Body of pancreas (tissue), 4 donors: ENCODE measurements around the gene PTPRM. TPM values are rescaled to one million over a fixed set of nuclear protein-coding genes. Genes with fewer than 3 reads are reported as not detected.

Experiments
- ATAC-seq: fragments of 150-250 bp; one replicate; pipeline ENCODE4 v1.9.1; 2016
- DNase-seq, 4 donors: peaks; one replicate each; pipeline ENCODE4 v3.0.0-alpha.2; 2019
- H3K27ac ChIP-seq, 4 donors: fragments of 200-600 bp; sonication (generic); 1 replicate in 3 of 4; 2 replicates in 1 of 4; pipeline versions ENCODE4 v1.5.1 to v1.6.1; 2016 to 2019; ENCODE audit warnings: mild to moderate bottlenecking in 1 of 4, mixed read lengths in 1 of 4, moderate library complexity in 1 of 4
- H3K27me3 ChIP-seq, 2 donors: fragments of 200-600 bp; sonication (generic); one replicate each; pipeline ENCODE4 v1.6.0; 2016; ENCODE audit warnings: mild to moderate bottlenecking in 1 of 2
- H3K36me3 ChIP-seq, 2 donors: fragments of 200-600 bp; sonication (generic); replicated peaks in 1 of 2; 2 replicates each; pipeline ENCODE4 v1.5.1; 2016; ENCODE audit warnings: low read depth in 2 of 2; ENCODE audit not compliant: insufficient read depth in 1 of 2
- H3K4me1 ChIP-seq: fragments of 200-600 bp; sonication (generic); one replicate; pipeline ENCODE4 v1.6.0; 2016
- H3K4me3 ChIP-seq, 2 donors: fragments of 200-600 bp; sonication (generic); 1 replicate in 1 of 2; 2 replicates in 1 of 2; pipeline ENCODE4 v1.5.1; 2016 to 2019
- H3K9me3 ChIP-seq, 3 donors: fragments of 200-600 bp; sonication (generic); 1 replicate in 2 of 3; 2 replicates in 1 of 3; pipeline ENCODE4 v1.5.1; 2016
- CTCF ChIP-seq, 7 experiments: fragments of 450-650 bp in 4 of 7; fragments of 200-600 bp in 3 of 7; sonication (generic) in 3 of 7; IDR thresholded peaks; one replicate each; pipeline ENCODE4 v1.5.1; 2016 to 2019; ENCODE audit warnings: antibody characterized with exemption in 7 of 7
- POLR2A ChIP-seq, 3 donors: fragments of 450-650 bp; IDR thresholded peaks; one replicate each; pipeline ENCODE4 v1.6.1; 2016; ENCODE audit warnings: antibody characterized with exemption in 3 of 3, mild to moderate bottlenecking in 2 of 3
- WGBS, 2 donors: methylation state at CpG; one replicate each; pipeline ENCODE4 v1.1.5; 2017; 5-methylcytosine and 5-hydroxymethylcytosine counted together
- intact Hi-C: fragments of 100-400 bp; cut with DNase I; formaldehyde crosslinking; loops from one replicate; pipeline ENCODE4 v1.15.1; 2023
- total RNA-seq, 2 donors: library from RNA; depleted of rRNA; stranded (reverse); fragments of >200 nt; gene quantifications; one replicate each; pipeline ENCODE4 v1.1.0, GENCODE V29; 2016

The PTPRM gene
- total RNA-seq, 2 donors from 2014 or later, result 38.2 to 48.0 TPM

GRCh38 chr18:7873316-7873715 is 306.2 kb downstream of the PTPRM start:
- TF ChIP-seq CTCF (IDR thresholded peaks at IDR 0.05) (no peak), POLR2A (IDR thresholded peaks at IDR 0.05) (no peak)
- H3K27me3 ChIP-seq, result no peaks in the 10 kb centered on the region
- H3K36me3 ChIP-seq, result no peaks in the 10 kb centered on the region
- intact Hi-C loops, result no loop called here
- no peaks in the 10 kb centered on the region for H3K9me3 ChIP-seq
- H3K27ac ChIP-seq, result no peak overlapping the region
- DNase-seq (no peak), ATAC-seq (no peak)
- 91 to 100% methylated on average over 2 of the region's 2 CpGs for WGBS, 2 donors
- H3K4me1 ChIP-seq, result peaks cover 21% of the 10 kb centered on the region
- H3K4me3 ChIP-seq, result no peak overlapping the region

GRCh38 chr18:7876354-7877104 is 309.4 kb downstream of the PTPRM start:
- no peak for ATAC-seq
- TF ChIP-seq CTCF (IDR thresholded peaks at IDR 0.05) (no peak), POLR2A (IDR thresholded peaks at IDR 0.05) (no peak)
- intact Hi-C loops, result no loop called here
- no peak for DNase-seq
- Histone ChIP-seq H3K27me3 (no peaks in the 10 kb centered on the region), H3K27ac (no peak overlapping the region), H3K4me3 (no peak overlapping the region), H3K36me3 (no peaks in the 10 kb centered on the region), H3K9me3 (no peaks in the 10 kb centered on the region), H3K4me1 (peaks cover 31% of the 10 kb centered on the region)
- WGBS, 2 donors, result 93 to 98% methylated on average over 2 of the region's 2 CpGs

GRCh38 chr18:7877609-7878008 is 310.5 kb downstream of the PTPRM start:
- 14 to 19% methylated on average over 1 of the region's 1 CpG for WGBS, 2 donors
- Histone ChIP-seq H3K9me3 (no peaks in the 10 kb centered on the region), H3K4me1 (peaks cover 23% of the 10 kb centered on the region), H3K4me3 (no peak overlapping the region), H3K36me3 (no peaks in the 10 kb centered on the region), H3K27me3 (no peaks in the 10 kb centered on the region), H3K27ac (peak overlapping the region in 1 of 4 donors; percentile 36)
- DNase-seq (no peak), ATAC-seq (no peak)
- TF ChIP-seq POLR2A (IDR thresholded peaks at IDR 0.05) (no peak), CTCF (IDR thresholded peaks at IDR 0.05) (no peak)
- intact Hi-C loops, result no loop called here

- WGBS, 2 donors, result 24 to 29% methylated on average over 6 of the region's 6 CpGs
- no peak overlapping the region for H3K4me3 ChIP-seq
- no peak for DNase-seq
- no peak for TF ChIP-seq CTCF (IDR thresholded peaks at IDR 0.05)
- TF ChIP-seq POLR2A (IDR thresholded peaks at IDR 0.05), result no peak
- intact Hi-C loops, result no loop called here
- H3K9me3 ChIP-seq, result no peaks in the 10 kb centered on the region
- H3K27ac ChIP-seq, result no peak overlapping the region
- no peaks in the 10 kb centered on the region for H3K36me3 ChIP-seq
- H3K4me1 ChIP-seq, result peaks cover 22% of the 10 kb centered on the region
- H3K27me3 ChIP-seq, result no peaks in the 10 kb centered on the region
- no peak for ATAC-seq
Measured at GRCh38 chr18:7878265-7879211, 311.4 kb downstream of the PTPRM start.
